Stimulated activated naive B cell treated with anti-CD40 and anti-IgM and Interleukin-4, amounts not matched to agents 10 μg/mL and 1 μg/mL and 100 μg/mL, for 72 hours (primary cell): ENCODE data around the gene ANKMY1.
"Not testable (repeated sequence)": the region's sequence is repeated elsewhere in the genome, so short reads cannot be mapped to it uniquely, and the experiment has no call there.

ENCODE experiments used
- ATAC-seq, 2 donors: fragments of 150-1000 bp; cut with Tn5 transposase; replicated peaks; 2 replicates each; pipeline ENCODE4 v1.10.0; 2021; ENCODE audit warnings: moderate library complexity in 1 of 2
- DNase-seq: peaks from one replicate; pipeline ENCODE4 v3.0.0; 2021
- H3K27ac Mint-ChIP-seq: one replicate; pipeline ENCODE4 v1.8.0; 2022; ENCODE audit warnings: mild to moderate bottlenecking, mixed read lengths
- H3K27me3 Mint-ChIP-seq, 2 donors: one replicate each; pipeline ENCODE4 v1.8.0; 2022; ENCODE audit warnings: mixed read lengths in 2 of 2
- H3K36me3 Mint-ChIP-seq, 2 donors: one replicate each; pipeline ENCODE4 v1.8.0; 2022; ENCODE audit warnings: mixed read lengths in 2 of 2, mild to moderate bottlenecking in 1 of 2
- H3K4me1 Mint-ChIP-seq, 2 donors: one replicate each; pipeline ENCODE4 v1.8.0; 2022; ENCODE audit warnings: mixed read lengths in 2 of 2, mild to moderate bottlenecking in 1 of 2
- H3K4me3 Mint-ChIP-seq, 2 donors: one replicate each; pipeline ENCODE4 v1.8.0; 2022; ENCODE audit warnings: mild to moderate bottlenecking in 2 of 2, mixed read lengths in 2 of 2, moderate library complexity in 1 of 2
- H3K9me3 Mint-ChIP-seq, 2 donors: one replicate each; pipeline ENCODE4 v1.8.0; 2022; ENCODE audit warnings: mixed read lengths in 2 of 2, mild to moderate bottlenecking in 1 of 2

Gene ANKMY1

DNA sequence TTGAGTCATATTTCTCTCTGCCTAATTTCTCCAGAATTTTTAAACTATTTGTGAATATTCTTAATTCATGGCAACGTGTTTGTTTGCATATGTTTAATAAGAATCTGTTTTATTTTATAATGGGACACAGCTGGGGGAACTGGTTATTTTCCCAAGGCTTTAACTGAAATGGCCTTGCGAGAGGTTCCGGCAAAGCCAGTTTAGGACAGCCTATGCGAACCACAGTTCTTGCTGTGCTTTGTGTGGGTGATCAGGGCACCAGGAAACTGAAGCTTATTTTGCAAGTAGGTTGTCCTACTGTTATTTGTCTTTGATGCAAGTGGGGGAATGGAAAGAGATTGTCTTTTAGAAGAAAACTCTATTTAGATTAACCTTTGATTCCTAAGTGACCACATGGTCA is 6.5 kb downstream of the ANKMY1 start:
- Mint-ChIP-seq H3K27ac (peak overlapping the region; percentile 72), H3K27me3 (no peaks in the 10 kb centered on the region), H3K36me3 (peaks cover 25 to 46% of the 10 kb centered on the region in 2 donors), H3K4me1 (peaks cover 11 to 17% of the 10 kb centered on the region in 2 donors), H3K4me3 (no peak overlapping the region), H3K9me3 (peaks cover 0 to 3% of the 10 kb centered on the region in 2 donors)
- ATAC-seq (no peak), DNase-seq (no peak)

DNA sequence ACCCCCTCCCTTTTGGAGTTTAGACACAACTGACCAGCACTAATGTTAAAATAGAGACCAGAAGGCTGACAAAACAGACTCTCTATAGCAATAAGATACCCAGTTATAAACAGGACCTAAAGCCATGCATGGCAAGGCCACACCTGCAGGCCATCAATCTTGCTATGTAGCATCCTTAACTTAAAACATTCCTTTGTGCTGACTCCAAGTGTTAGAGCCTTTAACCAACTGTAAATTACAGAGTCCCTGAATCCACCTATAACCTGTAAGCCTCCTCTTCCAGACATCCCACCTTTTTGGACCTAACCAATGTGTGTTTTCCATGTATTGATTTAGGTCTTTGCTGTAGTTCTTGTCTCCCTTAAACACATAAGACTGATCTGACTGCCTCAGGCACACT is 17.9 kb downstream of the ANKMY1 start:
- no peaks in the 10 kb centered on the region for H3K27me3 Mint-ChIP-seq
- H3K36me3 Mint-ChIP-seq = peaks cover 53 to 55% of the 10 kb centered on the region in 2 donors
- no peak for DNase-seq
- no peak overlapping the region for H3K4me3 Mint-ChIP-seq
- H3K27ac Mint-ChIP-seq = no peak overlapping the region
- peaks cover 0 to 2% of the 10 kb centered on the region in 2 donors for H3K9me3 Mint-ChIP-seq
- no peak for ATAC-seq
- H3K4me1 Mint-ChIP-seq = peaks cover 6 to 9% of the 10 kb centered on the region in 2 donors

DNA sequence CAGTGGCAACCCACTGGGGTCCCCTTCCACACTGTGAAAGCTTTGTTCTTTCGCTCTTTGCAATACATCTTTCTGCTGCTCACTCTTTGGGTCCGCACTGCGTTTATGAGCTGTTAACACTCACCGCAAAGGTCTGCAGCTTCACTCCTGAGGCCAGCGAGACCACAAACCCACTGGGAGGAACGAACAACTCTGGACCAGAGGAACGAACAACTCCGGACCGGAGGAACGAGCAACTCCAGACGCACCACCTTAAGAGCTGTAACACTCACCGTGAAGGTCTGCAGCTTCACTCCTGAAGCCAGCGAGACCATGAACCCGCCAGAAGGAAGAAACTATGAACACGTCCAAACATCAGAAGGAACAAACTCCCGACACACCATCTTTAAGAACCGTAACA is 18.7 kb downstream of the ANKMY1 start:
- not testable (repeated sequence) for H3K27ac Mint-ChIP-seq, ATAC-seq, H3K27me3 Mint-ChIP-seq, H3K4me1 Mint-ChIP-seq, DNase-seq, H3K9me3 Mint-ChIP-seq, H3K4me3 Mint-ChIP-seq
- H3K36me3 Mint-ChIP-seq = peaks cover 61 to 63% of the 10 kb centered on the region in 2 donors

DNA sequence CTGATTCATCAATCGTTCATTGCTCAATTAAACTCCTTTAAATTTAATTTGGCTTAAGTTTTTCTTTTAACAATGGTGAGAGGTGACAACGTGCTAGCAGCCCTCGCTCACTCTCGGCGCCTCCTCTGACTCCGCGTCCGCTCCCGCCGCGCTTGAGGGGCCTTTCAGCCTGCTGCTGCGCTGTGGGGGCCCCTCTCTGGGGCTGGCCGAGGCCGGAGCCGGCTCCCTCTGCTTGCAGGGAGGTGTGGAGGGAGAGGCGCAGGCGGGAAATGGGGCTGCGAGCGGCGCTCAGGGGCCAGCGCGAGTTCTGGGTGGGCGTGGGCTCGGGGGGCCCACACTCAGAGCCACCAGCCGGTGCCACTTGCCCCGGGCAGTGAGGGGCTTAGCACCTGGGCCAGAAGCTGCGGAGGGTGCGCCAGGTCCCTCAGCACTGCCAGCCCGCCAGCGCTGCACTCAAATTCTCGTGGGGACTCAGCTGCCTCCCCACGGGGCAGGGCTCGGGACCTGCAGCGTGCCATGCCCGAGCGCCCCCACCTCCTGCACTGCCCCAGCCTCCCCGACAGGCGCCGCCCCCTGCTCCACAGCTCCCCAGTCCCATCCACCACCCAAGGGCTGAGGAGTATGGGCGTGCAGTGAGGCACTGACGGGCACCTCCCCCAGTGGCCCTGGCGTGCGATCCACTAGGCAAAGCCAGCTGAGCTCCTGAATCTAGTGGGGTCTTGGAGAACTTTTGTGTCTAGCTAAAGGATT is 19.6 kb downstream of the ANKMY1 start:
- Mint-ChIP-seq H3K4me3 (no peak overlapping the region), H3K36me3 (peaks cover 67% of the 10 kb centered on the region in 2 donors), H3K9me3 (peaks cover 0 to 2% of the 10 kb centered on the region in 2 donors), H3K4me1 (peaks cover 6 to 9% of the 10 kb centered on the region in 2 donors), H3K27ac (no peak overlapping the region), H3K27me3 (no peaks in the 10 kb centered on the region)
- DNase-seq = no peak
- ATAC-seq = no peak

DNA sequence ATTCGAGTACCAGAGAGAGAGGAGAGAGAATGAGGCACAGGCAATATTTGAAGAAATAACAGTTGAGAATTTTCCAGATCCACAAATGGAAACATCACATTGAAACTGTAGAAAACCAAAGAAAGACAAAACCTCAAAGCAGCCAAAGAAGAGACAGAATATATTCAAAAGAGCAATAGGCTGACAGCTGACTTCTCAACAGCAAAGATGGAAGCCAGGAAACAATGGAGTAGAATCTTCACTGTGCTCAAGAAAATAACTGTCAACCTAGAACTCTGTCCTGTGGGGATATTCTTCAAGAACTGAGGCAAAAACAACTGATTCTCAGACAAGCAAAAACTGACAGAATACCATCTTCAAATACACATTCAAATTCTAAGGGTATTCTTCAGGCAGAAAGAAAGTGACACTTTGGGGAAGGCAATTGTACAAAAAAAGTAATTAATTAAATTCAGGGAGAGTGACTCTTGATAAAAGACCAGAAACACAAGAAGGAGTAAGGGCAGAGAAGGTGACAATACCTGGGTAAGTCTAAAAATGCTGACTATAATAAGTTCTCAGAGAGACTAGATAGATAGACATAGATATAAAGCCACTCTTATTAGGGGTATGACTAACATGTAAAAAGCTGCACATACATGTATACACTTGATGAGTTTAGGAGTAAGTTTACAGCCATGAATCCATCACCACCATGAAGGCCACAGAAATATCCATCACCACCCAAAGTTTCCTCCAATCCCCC is 25.6 kb downstream of the ANKMY1 start:
- Mint-ChIP-seq H3K36me3 (peaks cover 83 to 86% of the 10 kb centered on the region in 2 donors), H3K4me3 (no peak overlapping the region), H3K27ac (no peak overlapping the region), H3K4me1 (peaks cover 9 to 11% of the 10 kb centered on the region in 2 donors), H3K27me3 (no peaks in the 10 kb centered on the region), H3K9me3 (peaks cover 25 to 29% of the 10 kb centered on the region in 2 donors)
- DNase-seq (no peak), ATAC-seq (no peak)

DNA sequence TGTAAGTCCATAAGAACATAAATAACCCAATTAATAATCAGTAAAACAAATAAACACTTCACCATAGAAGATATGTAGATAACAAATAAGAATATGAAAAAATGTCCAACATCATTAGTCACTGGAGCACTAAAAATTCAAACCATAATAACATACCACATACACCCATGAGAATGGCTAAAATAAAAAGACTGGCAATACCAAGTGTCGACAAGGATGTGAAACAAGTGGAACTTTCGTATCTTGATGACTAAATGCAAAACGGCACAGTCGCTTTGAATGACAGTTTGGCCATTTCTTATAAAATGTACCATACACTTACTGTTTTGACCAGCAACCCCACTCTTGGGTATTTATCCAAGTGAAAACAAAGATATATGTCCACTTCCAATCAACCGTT is 26.8 kb downstream of the ANKMY1 start:
- H3K9me3 Mint-ChIP-seq = peaks cover 27 to 33% of the 10 kb centered on the region in 2 donors
- no peak for ATAC-seq
- no peak overlapping the region for H3K4me3 Mint-ChIP-seq
- H3K27ac Mint-ChIP-seq = no peak overlapping the region
- H3K4me1 Mint-ChIP-seq = peaks cover 7 to 11% of the 10 kb centered on the region in 2 donors
- H3K36me3 Mint-ChIP-seq = peaks cover 84 to 94% of the 10 kb centered on the region in 2 donors
- H3K27me3 Mint-ChIP-seq = no peaks in the 10 kb centered on the region
- no peak for DNase-seq

DNA sequence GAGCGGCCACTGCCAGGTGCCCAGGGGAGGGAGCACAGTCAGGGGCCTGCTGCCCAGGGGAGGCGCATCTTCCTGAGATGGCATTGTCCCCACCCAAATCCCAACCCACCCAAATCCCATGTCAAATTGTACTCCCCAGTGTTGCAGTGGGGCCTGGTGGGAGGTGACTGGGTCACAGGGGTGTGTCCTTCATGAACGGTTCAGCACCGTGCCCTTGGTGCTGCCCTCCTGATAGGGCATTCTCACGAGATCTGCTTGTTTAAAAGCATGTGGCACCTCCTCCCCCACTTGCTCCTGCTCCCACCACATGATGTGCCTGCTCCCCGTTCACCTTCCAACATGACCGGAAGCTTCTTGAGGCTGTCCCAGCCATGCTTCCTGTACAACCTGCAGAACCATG is 27.6 kb downstream of the ANKMY1 start:
- no peak overlapping the region for H3K27ac Mint-ChIP-seq
- ATAC-seq = no peak
- H3K4me3 Mint-ChIP-seq = no peak overlapping the region
- peaks cover 31 to 33% of the 10 kb centered on the region in 2 donors for H3K9me3 Mint-ChIP-seq
- peaks cover 7 to 11% of the 10 kb centered on the region in 2 donors for H3K4me1 Mint-ChIP-seq
- peaks cover 84 to 93% of the 10 kb centered on the region in 2 donors for H3K36me3 Mint-ChIP-seq
- no peak for DNase-seq
- H3K27me3 Mint-ChIP-seq = no peaks in the 10 kb centered on the region

DNA sequence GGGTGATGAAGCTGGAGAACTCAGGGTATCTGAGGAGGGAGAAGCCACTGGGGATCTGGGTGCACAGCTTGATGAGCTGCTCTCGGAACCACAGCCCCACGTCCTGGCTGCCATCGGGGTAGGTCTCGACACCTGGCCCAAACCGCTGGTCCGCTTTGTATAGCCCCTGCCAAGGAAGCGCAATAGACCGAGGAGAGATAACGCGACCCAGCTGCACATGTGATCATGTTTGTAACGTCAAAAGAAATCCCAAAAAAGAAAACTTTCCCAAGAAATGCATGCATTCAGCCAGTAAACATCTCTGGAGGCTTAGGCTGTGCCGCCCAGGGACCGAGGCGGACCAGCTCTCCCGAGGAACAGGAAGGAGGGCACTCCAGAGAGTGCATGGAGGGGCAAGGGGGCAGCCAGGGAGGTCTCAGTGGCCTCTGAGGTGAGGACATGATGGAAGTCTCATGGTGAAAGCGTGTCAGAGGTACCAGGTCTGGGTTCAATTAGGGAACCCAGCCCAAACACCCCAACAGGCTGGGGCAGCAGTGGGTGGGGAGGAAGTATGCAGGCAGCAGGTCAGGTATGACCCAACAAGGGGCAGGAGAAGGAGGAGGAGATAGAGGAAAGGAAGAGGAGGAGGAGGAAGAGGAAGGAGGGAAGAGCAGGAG is 28.3 kb downstream of the ANKMY1 start:
- Mint-ChIP-seq H3K4me1 (peaks cover 7 to 10% of the 10 kb centered on the region in 2 donors), H3K27ac (no peak overlapping the region), H3K36me3 (peaks cover 82 to 93% of the 10 kb centered on the region in 2 donors), H3K9me3 (peaks cover 36 to 38% of the 10 kb centered on the region in 2 donors), H3K4me3 (no peak overlapping the region), H3K27me3 (no peaks in the 10 kb centered on the region)
- no peak for DNase-seq
- no peak for ATAC-seq

DNA sequence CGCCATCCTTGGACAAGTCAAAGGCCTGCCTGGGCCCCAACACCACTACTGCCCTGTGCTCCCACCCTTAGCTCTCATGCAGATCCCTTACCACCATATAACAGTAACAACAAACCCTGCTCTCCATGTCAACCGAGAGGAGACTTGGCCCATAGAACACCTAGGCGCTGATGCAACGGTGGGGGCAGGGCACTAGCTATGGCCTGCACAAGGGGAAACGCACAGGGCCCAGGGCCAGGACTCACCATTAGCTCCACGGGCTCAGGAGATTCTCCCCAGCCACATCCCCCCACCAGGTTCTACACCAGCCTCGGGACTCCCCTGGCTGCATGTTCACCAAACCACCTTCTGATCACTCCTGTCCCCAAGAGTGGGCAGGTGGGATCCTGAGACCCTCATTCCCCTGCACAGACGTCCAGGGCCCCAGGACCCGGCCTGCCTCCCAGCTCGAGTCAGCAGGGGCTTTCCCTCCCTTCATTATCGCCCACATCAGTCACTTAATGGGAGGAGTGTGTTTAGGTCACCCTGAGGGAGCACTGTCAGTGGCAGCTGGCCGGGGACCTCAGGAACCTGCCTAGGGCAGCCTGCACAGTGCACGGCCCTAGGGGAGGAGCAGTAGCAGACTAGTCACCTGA is 29.3 kb downstream of the ANKMY1 start:
- no peak for ATAC-seq
- H3K36me3 Mint-ChIP-seq = peaks cover 82 to 93% of the 10 kb centered on the region in 2 donors
- peak overlapping the region; percentile 31 for H3K27ac Mint-ChIP-seq
- H3K4me3 Mint-ChIP-seq = no peak overlapping the region
- no peaks in the 10 kb centered on the region for H3K27me3 Mint-ChIP-seq
- peaks cover 7 to 10% of the 10 kb centered on the region in 2 donors for H3K4me1 Mint-ChIP-seq
- H3K9me3 Mint-ChIP-seq = peaks cover 36 to 38% of the 10 kb centered on the region in 2 donors
- no peak for DNase-seq

DNA sequence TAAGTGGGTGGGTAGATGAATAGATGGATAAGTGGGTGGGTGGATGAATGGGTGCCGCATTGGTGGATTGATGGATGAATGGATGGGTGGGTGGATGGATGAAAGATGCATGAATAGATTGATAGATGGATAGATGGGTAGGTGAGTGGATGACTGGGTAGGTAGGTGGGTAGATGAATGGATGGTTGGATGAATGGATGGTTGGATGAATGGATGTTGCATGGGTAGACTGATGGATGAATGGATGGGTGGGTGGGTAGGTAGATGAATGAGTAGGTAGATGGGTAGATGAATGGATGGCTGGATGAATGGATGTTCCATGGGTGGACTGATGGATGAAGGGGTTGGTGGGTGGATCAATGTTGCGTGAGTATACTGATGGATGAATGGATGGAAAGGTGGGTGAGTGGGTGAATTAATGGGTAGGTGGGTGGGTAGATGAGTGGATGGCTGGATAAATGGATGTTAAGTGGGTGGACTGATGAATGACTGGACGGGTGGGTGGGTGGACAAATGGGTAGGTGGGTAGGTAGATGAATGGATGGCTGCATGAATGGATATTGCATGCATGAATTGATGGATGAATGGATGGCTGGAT is 30.5 kb downstream of the ANKMY1 start:
- no peak overlapping the region for H3K27ac Mint-ChIP-seq
- H3K9me3 Mint-ChIP-seq = peaks cover 34 to 41% of the 10 kb centered on the region in 2 donors
- H3K27me3 Mint-ChIP-seq = no peaks in the 10 kb centered on the region
- no peak for ATAC-seq
- no peak for DNase-seq
- peaks cover 82 to 94% of the 10 kb centered on the region in 2 donors for H3K36me3 Mint-ChIP-seq
- peaks cover 7 to 10% of the 10 kb centered on the region in 2 donors for H3K4me1 Mint-ChIP-seq
- no peak overlapping the region for H3K4me3 Mint-ChIP-seq

DNA sequence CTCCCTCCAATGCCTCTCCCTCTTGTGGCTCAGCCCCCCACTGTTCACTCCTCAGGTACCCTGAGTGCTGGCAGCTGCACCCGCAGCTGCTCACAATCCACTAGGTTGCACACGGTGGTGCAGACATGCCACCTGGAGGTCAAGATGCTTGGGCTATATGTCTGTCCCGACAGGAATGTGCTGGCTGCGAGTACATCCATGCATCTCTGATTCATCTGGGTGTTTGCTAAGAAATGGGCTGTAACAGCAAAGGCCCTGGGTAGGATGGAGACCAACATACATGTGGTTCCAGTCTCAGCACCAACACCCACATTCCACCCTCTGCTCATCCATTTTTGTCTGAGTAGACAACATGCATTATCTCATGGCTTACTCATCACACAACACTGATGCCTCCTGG is 31.3 kb downstream of the ANKMY1 start:
- Mint-ChIP-seq H3K27me3 (no peaks in the 10 kb centered on the region), H3K4me1 (peaks cover 7 to 10% of the 10 kb centered on the region in 2 donors), H3K36me3 (peaks cover 82 to 94% of the 10 kb centered on the region in 2 donors), H3K4me3 (no peak overlapping the region), H3K9me3 (peaks cover 27 to 35% of the 10 kb centered on the region in 2 donors), H3K27ac (no peak overlapping the region)
- no peak for DNase-seq
- no peak for ATAC-seq

DNA sequence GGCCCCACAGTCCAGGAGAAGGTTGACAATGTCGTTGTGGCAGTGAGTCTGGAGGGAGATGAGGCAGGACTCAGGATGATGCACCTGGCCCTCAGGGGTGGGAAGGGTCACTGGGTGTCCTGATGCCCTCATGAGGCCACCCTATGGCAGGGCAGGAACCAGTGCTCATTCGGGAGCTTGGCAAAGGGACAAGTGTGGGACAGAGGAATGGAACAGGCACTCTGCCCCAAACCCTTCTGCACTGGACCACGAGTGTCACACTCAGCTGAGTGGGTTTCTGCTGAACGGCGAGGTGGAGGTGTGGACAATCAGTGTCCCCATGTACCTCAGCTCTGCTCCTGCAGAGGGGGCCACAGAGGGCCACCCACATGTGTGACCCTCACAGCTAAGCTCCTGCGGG is 32.0 kb downstream of the ANKMY1 start:
- peaks cover 10 to 11% of the 10 kb centered on the region in 2 donors for H3K4me1 Mint-ChIP-seq
- DNase-seq (no peak), ATAC-seq (no peak)
- H3K4me3 Mint-ChIP-seq = no peak overlapping the region
- H3K27ac Mint-ChIP-seq = no peak overlapping the region
- peaks cover 77 to 91% of the 10 kb centered on the region in 2 donors for H3K36me3 Mint-ChIP-seq
- H3K27me3 Mint-ChIP-seq = peaks cover under 1 to 1% of the 10 kb centered on the region in 2 donors
- H3K9me3 Mint-ChIP-seq = peaks cover 25 to 32% of the 10 kb centered on the region in 2 donors

DNA sequence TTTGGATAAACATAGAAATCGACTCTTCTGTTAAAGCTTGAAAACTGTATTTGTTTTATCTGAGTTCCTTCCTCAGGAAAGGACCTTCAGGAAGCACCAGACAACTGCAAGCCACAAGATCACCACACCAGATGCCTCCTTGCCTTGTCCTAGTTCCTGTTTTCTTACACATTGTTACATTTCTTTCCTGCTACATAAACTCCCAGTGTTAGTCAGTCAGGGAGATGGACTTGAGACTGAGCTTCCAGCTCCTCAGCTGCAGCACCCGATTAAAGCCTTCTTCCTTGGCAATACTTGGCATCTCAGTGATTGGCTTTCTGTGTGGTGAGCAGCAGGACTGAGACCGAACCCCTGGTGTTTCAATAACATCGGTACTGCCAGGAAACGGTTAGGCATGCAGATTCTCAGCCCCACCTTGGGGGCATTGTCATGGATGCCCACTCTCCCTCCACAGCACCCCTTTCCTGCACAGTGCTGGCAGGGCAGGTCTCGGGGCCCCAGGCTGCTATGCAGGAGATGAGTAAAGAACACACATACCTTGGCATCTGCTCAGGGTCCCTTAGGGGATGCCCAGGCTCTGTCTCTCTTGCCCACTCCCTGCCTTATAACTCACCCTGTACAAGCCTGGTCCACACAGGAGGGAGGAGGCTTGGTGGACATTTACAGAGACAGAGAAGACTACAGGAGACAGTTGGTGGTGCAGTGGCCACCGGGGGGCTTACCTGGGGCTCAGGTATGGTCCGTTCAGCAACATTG is 32.6 kb downstream of the ANKMY1 start:
- no peak overlapping the region for H3K4me3 Mint-ChIP-seq
- H3K27me3 Mint-ChIP-seq = peaks cover 5 to 7% of the 10 kb centered on the region in 2 donors
- DNase-seq (no peak), ATAC-seq (no peak)
- no peak overlapping the region for H3K27ac Mint-ChIP-seq
- peaks cover 25 to 35% of the 10 kb centered on the region in 2 donors for H3K9me3 Mint-ChIP-seq
- peaks cover 77 to 89% of the 10 kb centered on the region in 2 donors for H3K36me3 Mint-ChIP-seq
- peaks cover 15% of the 10 kb centered on the region in 2 donors for H3K4me1 Mint-ChIP-seq
